ENCODE results near the gene R3HDM2. TPM values are rescaled to one million over a fixed set of nuclear protein-coding genes. Genes with fewer than 3 reads are reported as not detected.
A peak's percentile ranks its signal among the peaks of the same experiment; 100 is the strongest.

Gene R3HDM2
- total and polyA plus RNA-seq, 4 donors, result 7.4 to 28.9 (median 15.1) TPM

- TF ChIP-seq EGR1 (IDR thresholded peaks at IDR 0.05; ENCODE audit: low read depth in 2 of 2), result no peak
- TF ChIP-seq HNF4A (conservative IDR thresholded peaks at IDR 0.05), result no peak
- TF ChIP-seq RAD21 (IDR thresholded peaks at IDR 0.05), result peak in 1 of 2 donors; percentile 69
- TF ChIP-seq JUND (IDR thresholded peaks at IDR 0.05), result no peak
- no peak for TF ChIP-seq REST (IDR thresholded peaks at IDR 0.05)
- TF ChIP-seq GABPA (IDR thresholded peaks at IDR 0.05 in 1 of 2, conservative IDR thresholded peaks at IDR 0.05 in 1 of 2), result no peak
- TF ChIP-seq CTCF (IDR thresholded peaks at IDR 0.05; ENCODE audit: low read depth, low read length, missing input control), result peak; percentile 61
- peak; percentile 63 for DNase-seq (ENCODE audit: low spot score)
Measured at GRCh38 chr12:57214398-57214781, 216.5 kb downstream of the R3HDM2 start.

GRCh38 chr12:57213763-57214397 lies 217.0 kb downstream of the R3HDM2 start:
- no peak for DNase-seq (ENCODE audit: low spot score)
- Histone ChIP-seq H3K36me3 (ENCODE audit: control insufficient read depth in 4 of 4, insufficient read depth in 3 of 4, low read depth in 1 of 4, low read length in 3 of 4) (peaks cover 16 to 40% (median 19%) of the 10 kb centered on the region in 4 donors), H3K9ac (ENCODE audit: low read depth in 1 of 2, low read length in 2 of 2) (no peak overlapping the region), H3K27ac (ENCODE audit: low read depth in 1 of 2, low read length in 2 of 2) (no peak overlapping the region), H3K4me3 (ENCODE audit: low read depth in 1 of 3, low read length in 3 of 3) (no peak overlapping the region), H3K9me3 (ENCODE audit: control insufficient read depth in 4 of 4, low read length in 3 of 4) (no peaks in the 10 kb centered on the region), H3K4me1 (ENCODE audit: control insufficient read depth in 4 of 4, insufficient read depth in 4 of 4, low read length in 3 of 4) (peaks cover 4 to 23% (median 10%) of the 10 kb centered on the region in 4 donors), H3K27me3 (ENCODE audit: control insufficient read depth in 4 of 4, insufficient read depth in 4 of 4, low read length in 3 of 4) (peaks cover 0 to 9% (median 5%) of the 10 kb centered on the region in 4 donors)
- WGBS, result 74% methylated on average over 4 of the region's 4 CpGs
- no peak for TF ChIP-seq HNF4A (conservative IDR thresholded peaks at IDR 0.05)
- no peak for TF ChIP-seq CTCF (IDR thresholded peaks at IDR 0.05; ENCODE audit: low read depth, low read length, missing input control)
- TF ChIP-seq EGR1 (IDR thresholded peaks at IDR 0.05; ENCODE audit: low read depth in 2 of 2), result no peak
- TF ChIP-seq YY1 (IDR thresholded peaks at IDR 0.05), result no peak
- TF ChIP-seq FOXA2 (IDR thresholded peaks at IDR 0.05), result no peak
- TF ChIP-seq RXRA (IDR thresholded peaks at IDR 0.05), result no peak
- no peak for TF ChIP-seq FOXA1 (IDR thresholded peaks at IDR 0.05)
- TF ChIP-seq RAD21 (IDR thresholded peaks at IDR 0.05), result no peak
- no peak for TF ChIP-seq ATF3 (IDR thresholded peaks at IDR 0.05)
- TF ChIP-seq MAX (IDR thresholded peaks at IDR 0.05), result no peak
- no peak for TF ChIP-seq NR2F2 (IDR thresholded peaks at IDR 0.05)
- no peak for TF ChIP-seq SP1 (IDR thresholded peaks at IDR 0.05)
- no peak for TF ChIP-seq HNF4G (IDR thresholded peaks at IDR 0.05)
- TF ChIP-seq JUND (IDR thresholded peaks at IDR 0.05), result no peak
- TF ChIP-seq ZBTB33 (IDR thresholded peaks at IDR 0.05), result no peak
- no peak for TF ChIP-seq TAF1 (conservative IDR thresholded peaks at IDR 0.05)
- no peak for TF ChIP-seq GABPA (IDR thresholded peaks at IDR 0.05 in 1 of 2, conservative IDR thresholded peaks at IDR 0.05 in 1 of 2)

More at GRCh38 chr12:57214398-57214781, 216.5 kb downstream of the R3HDM2 start:
- 6% methylated on average over 14 of the region's 14 CpGs for WGBS
- Histone ChIP-seq H3K27ac (ENCODE audit: low read depth in 1 of 2, low read length in 2 of 2) (no peak overlapping the region), H3K27me3 (ENCODE audit: control insufficient read depth in 4 of 4, insufficient read depth in 4 of 4, low read length in 3 of 4) (peaks cover 0 to 9% (median 5%) of the 10 kb centered on the region in 4 donors), H3K4me3 (ENCODE audit: low read depth in 1 of 3, low read length in 3 of 3) (no peak overlapping the region), H3K9me3 (ENCODE audit: control insufficient read depth in 4 of 4, low read length in 3 of 4) (no peaks in the 10 kb centered on the region), H3K36me3 (ENCODE audit: control insufficient read depth in 4 of 4, insufficient read depth in 3 of 4, low read depth in 1 of 4, low read length in 3 of 4) (peaks cover 13 to 35% (median 19%) of the 10 kb centered on the region in 4 donors), H3K9ac (ENCODE audit: low read depth in 1 of 2, low read length in 2 of 2) (no peak overlapping the region), H3K4me1 (ENCODE audit: control insufficient read depth in 4 of 4, insufficient read depth in 4 of 4, low read length in 3 of 4) (peaks cover 4 to 23% (median 10%) of the 10 kb centered on the region in 4 donors)

Data from liver (tissue), 9 donors.